ENCODE results near the gene DLEC1. TPM values are rescaled to one million over a fixed set of nuclear protein-coding genes. Genes with fewer than 3 reads are reported as not detected.

Gene DLEC1
- total RNA-seq, 2 donors from 2014 or later = 0.14 to 0.35 TPM

GRCh38 chr3:38111696-38112377, 72.8 kb downstream of the DLEC1 start:
- H3K27ac ChIP-seq = no peak overlapping the region

DNA sequence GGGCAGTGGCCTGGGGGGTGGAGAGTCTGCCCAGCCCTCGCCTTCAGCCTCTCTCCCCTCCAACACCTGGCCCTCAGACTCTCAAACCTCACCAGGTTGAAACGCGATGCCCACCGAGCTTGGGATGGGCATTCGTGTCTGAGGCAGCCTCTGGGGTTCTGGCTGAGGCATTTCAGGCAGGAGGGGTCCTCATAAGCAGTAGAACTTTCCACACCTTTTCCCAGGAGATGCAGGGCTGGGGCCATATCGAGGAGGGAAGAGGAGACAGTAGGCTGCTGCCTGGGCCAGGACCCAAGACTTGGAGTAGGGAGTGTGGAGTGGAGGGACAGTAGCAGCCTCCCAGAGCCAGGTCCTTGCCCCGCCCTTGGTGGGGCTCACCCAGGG, 73.4 kb downstream of the DLEC1 start:
- H3K4me1 ChIP-seq (ENCODE audit: control insufficient read depth in 1 of 2, low read depth in 2 of 2) = no peaks in the 10 kb centered on the region
- H3K9me3 ChIP-seq = no peaks in the 10 kb centered on the region
- no peak for DNase-seq (ENCODE audit: low spot score)

More at GRCh38 chr3:38111696-38112377, 72.8 kb downstream of the DLEC1 start:
- Histone ChIP-seq H3K4me3 (no peak overlapping the region), H3K9me3 (no peaks in the 10 kb centered on the region), H3K4me1 (ENCODE audit: control insufficient read depth in 1 of 2, low read depth in 2 of 2) (no peaks in the 10 kb centered on the region), H3K36me3 (no peaks in the 10 kb centered on the region), H3K27me3 (replicated peaks; ENCODE audit: insufficient read depth) (no peaks in the 10 kb centered on the region)
- DNase-seq (ENCODE audit: low spot score) (no peak), ATAC-seq (ENCODE audit: insufficient number of reproducible peaks, low FRiP score, low read depth) (no peak)
- no peak for TF ChIP-seq CTCF (IDR thresholded peaks at IDR 0.05)

GRCh38 chr3:38114052-38114874, 75.3 kb downstream of the DLEC1 start:
- ATAC-seq (ENCODE audit: insufficient number of reproducible peaks, low FRiP score, low read depth) (no peak), DNase-seq (ENCODE audit: low spot score) (no peak)
- no peak overlapping the region for H3K27ac ChIP-seq
- no peaks in the 10 kb centered on the region for H3K9me3 ChIP-seq
- H3K27me3 ChIP-seq (replicated peaks; ENCODE audit: insufficient read depth) = no peaks in the 10 kb centered on the region
- no peak overlapping the region for H3K4me3 ChIP-seq
- H3K4me1 ChIP-seq (ENCODE audit: control insufficient read depth in 1 of 2, low read depth in 2 of 2) = no peaks in the 10 kb centered on the region
- TF ChIP-seq CTCF (IDR thresholded peaks at IDR 0.05) = no peak
- H3K36me3 ChIP-seq = no peaks in the 10 kb centered on the region

More for the DNA sequence above, 73.4 kb downstream of the DLEC1 start:
- no peak overlapping the region for H3K4me3 ChIP-seq
- no peak for ATAC-seq (ENCODE audit: insufficient number of reproducible peaks, low FRiP score, low read depth)
- TF ChIP-seq CTCF (IDR thresholded peaks at IDR 0.05) = no peak
- no peaks in the 10 kb centered on the region for H3K36me3 ChIP-seq
- no peaks in the 10 kb centered on the region for H3K27me3 ChIP-seq (replicated peaks; ENCODE audit: insufficient read depth)
- no peak overlapping the region for H3K27ac ChIP-seq

- no peak for ATAC-seq (ENCODE audit: insufficient number of reproducible peaks, low FRiP score, low read depth)
- Histone ChIP-seq H3K27me3 (replicated peaks; ENCODE audit: insufficient read depth) (no peaks in the 10 kb centered on the region), H3K36me3 (no peaks in the 10 kb centered on the region), H3K9me3 (no peaks in the 10 kb centered on the region), H3K4me1 (ENCODE audit: control insufficient read depth in 1 of 2, low read depth in 2 of 2) (no peaks in the 10 kb centered on the region), H3K4me3 (no peak overlapping the region), H3K27ac (no peak overlapping the region)
- no peak for TF ChIP-seq CTCF (IDR thresholded peaks at IDR 0.05)
- DNase-seq (ENCODE audit: low spot score) = no peak
Observed at GRCh38 chr3:38114875-38115644, 76.1 kb downstream of the DLEC1 start.

Data from thoracic aorta (tissue), 2 donors.